HepG2 (cell line): ENCODE results near the gene RAC3. TPM values are rescaled to one million over a fixed set of nuclear protein-coding genes. Genes with fewer than 3 reads are reported as not detected.

ENCODE experiments used
- CBX1 ChIP-seq: IDR thresholded peaks from one replicate; pipeline ENCODE4 v1.6.1; 2016; ENCODE audit warnings: antibody characterized with exemption, low read depth
- CCDC6 ChIP-seq: sonication (generic); formaldehyde crosslinking; IDR thresholded peaks from 2 replicates; pipeline ENCODE4 v1.8.1; 2022; ENCODE audit warnings: mild to moderate bottlenecking, missing genetic modification reagents, moderate library complexity
- HNRNPLL ChIP-seq: fragments of 200-400 bp; formaldehyde crosslinking; IDR thresholded peaks from 2 replicates; pipeline ENCODE4 v1.6.1; 2017; ENCODE audit warnings: mild to moderate bottlenecking, low read depth, low read length; ENCODE audit not compliant: poor library complexity, severe bottlenecking
- LCORL ChIP-seq, 2 experiments: fragments of 450-650 bp in 1 of 2; sonication (generic) in 1 of 2; formaldehyde crosslinking in 1 of 2; IDR thresholded peaks; 2 replicates each; pipeline versions ENCODE4 v1.5.0 to v1.6.1; 2017 to 2020; ENCODE audit warnings: antibody characterized with exemption in 1 of 2, missing genetic modification reagents in 1 of 2
- NR1H2 ChIP-seq: sonication (generic); formaldehyde crosslinking; IDR thresholded peaks from 2 replicates; pipeline ENCODE4 v1.8.1; 2022; ENCODE audit warnings: low read depth, missing genetic modification reagents, borderline replicate concordance
- SMAD1 ChIP-seq: sonication (generic); formaldehyde crosslinking; IDR thresholded peaks from 2 replicates; pipeline ENCODE4 v1.4.0; 2020; ENCODE audit warnings: missing genetic modification reagents, low read depth, mild to moderate bottlenecking, borderline replicate concordance
- TRIM24 ChIP-seq: sonication (generic); formaldehyde crosslinking; IDR thresholded peaks from 2 replicates; pipeline ENCODE4 v1.8.0; 2022; ENCODE audit warnings: mild to moderate bottlenecking, missing genetic modification reagents
- ZBTB1 ChIP-seq: sonication (generic); formaldehyde crosslinking; IDR thresholded peaks from 2 replicates; pipeline ENCODE4 v1.4.0; 2020; ENCODE audit warnings: missing genetic modification reagents, borderline replicate concordance
- polyA plus RNA-seq, 8 experiments: library from polyadenylated mRNA; depleted of rRNA in 3 of 8; stranded (reverse) in 7 of 8; unstranded in 1 of 8; fragments of >200 nt; fragmentation: Illumina TruSeq in 4 of 8; extraction: Trizol in 4 of 8; gene quantifications; 2 replicates each; pipeline versions ENCODE4 v1.2.1 to v1.2.3, GENCODE V29; 2011 to 2016; ENCODE audit warnings: low read depth in 4 of 8, missing spikeins in 1 of 8, mixed read lengths in 1 of 8; ENCODE audit not compliant: insufficient read depth in 1 of 8
- total RNA-seq, 5 experiments: library from RNA; depleted of rRNA; stranded (reverse); fragments of >200 nt; fragmentation: Illumina TruSeq; extraction: Trizol; gene quantifications; 2 replicates each; pipeline ENCODE4 v1.2.3, GENCODE V29; 2016; ENCODE audit warnings: low read depth in 1 of 5
- TF ChIP-seq, protein P1 (sequence below): sonication (generic); formaldehyde crosslinking; IDR thresholded peaks from 2 replicates; pipeline ENCODE4 v1.4.0; 2020; ENCODE audit warnings: mild to moderate bottlenecking, missing genetic modification reagents
- TF ChIP-seq, protein P2 (sequence below): sonication (generic); formaldehyde crosslinking; IDR thresholded peaks from 2 replicates; pipeline ENCODE4 v1.4.0; 2020; ENCODE audit warnings: low read depth, missing genetic modification reagents
- TF ChIP-seq, protein P3 (sequence below): sonication (generic); formaldehyde crosslinking; IDR thresholded peaks from 2 replicates; pipeline ENCODE4 v1.5.1; 2020; ENCODE audit warnings: mild to moderate bottlenecking, missing genetic modification reagents, moderate library complexity

Gene RAC3
- total and polyA plus RNA-seq, 2 of the 13 experiments (the other 11 are each of a cell fraction or from before 2014, with no cell fraction given) = 10.5 to 21.3 TPM

DNA sequence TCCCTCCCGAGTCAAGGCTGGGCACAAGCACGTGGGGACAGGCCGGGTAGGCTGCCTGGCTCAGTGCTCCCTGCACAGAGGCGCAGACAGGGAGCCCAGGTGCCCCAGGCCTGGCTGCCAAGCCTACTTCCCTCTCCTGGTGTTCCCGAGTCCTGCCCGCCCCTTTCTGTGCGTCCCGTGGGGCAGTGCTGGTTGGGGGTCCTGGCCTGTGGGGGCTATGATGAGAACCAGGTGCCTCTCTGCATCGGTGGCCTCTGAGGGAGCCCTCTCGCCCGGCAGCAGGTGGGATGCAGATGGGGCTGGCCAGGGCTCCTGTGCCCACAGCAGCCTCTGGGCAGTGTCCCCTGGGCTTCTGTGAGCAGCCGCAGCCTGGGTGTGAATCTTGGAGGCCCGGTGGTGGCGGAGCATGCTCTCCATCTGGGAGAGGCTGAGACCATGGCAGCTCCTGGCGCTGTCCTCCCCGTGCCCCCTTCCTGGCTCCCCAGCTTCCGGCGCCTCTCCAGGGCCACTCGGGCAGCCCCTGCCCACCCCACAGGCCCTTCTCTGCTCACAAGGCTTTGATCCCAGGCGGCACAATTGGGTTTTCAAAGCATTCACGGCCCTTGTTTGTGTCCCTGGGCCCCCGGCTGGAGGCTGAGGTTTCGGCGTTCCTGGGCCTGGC lies 16.0 kb upstream of the RAC3 start (continued):
- no peak for TF ChIP-seq CCDC6 (CRISPR knock-in tag)
- TF ChIP-seq SMAD1 (CRISPR knock-in tag) = no peak
- TF ChIP-seq NR1H2 (CRISPR knock-in tag) = no peak
- no peak for TF ChIP-seq CBX1
- TF ChIP-seq, protein P1, sequence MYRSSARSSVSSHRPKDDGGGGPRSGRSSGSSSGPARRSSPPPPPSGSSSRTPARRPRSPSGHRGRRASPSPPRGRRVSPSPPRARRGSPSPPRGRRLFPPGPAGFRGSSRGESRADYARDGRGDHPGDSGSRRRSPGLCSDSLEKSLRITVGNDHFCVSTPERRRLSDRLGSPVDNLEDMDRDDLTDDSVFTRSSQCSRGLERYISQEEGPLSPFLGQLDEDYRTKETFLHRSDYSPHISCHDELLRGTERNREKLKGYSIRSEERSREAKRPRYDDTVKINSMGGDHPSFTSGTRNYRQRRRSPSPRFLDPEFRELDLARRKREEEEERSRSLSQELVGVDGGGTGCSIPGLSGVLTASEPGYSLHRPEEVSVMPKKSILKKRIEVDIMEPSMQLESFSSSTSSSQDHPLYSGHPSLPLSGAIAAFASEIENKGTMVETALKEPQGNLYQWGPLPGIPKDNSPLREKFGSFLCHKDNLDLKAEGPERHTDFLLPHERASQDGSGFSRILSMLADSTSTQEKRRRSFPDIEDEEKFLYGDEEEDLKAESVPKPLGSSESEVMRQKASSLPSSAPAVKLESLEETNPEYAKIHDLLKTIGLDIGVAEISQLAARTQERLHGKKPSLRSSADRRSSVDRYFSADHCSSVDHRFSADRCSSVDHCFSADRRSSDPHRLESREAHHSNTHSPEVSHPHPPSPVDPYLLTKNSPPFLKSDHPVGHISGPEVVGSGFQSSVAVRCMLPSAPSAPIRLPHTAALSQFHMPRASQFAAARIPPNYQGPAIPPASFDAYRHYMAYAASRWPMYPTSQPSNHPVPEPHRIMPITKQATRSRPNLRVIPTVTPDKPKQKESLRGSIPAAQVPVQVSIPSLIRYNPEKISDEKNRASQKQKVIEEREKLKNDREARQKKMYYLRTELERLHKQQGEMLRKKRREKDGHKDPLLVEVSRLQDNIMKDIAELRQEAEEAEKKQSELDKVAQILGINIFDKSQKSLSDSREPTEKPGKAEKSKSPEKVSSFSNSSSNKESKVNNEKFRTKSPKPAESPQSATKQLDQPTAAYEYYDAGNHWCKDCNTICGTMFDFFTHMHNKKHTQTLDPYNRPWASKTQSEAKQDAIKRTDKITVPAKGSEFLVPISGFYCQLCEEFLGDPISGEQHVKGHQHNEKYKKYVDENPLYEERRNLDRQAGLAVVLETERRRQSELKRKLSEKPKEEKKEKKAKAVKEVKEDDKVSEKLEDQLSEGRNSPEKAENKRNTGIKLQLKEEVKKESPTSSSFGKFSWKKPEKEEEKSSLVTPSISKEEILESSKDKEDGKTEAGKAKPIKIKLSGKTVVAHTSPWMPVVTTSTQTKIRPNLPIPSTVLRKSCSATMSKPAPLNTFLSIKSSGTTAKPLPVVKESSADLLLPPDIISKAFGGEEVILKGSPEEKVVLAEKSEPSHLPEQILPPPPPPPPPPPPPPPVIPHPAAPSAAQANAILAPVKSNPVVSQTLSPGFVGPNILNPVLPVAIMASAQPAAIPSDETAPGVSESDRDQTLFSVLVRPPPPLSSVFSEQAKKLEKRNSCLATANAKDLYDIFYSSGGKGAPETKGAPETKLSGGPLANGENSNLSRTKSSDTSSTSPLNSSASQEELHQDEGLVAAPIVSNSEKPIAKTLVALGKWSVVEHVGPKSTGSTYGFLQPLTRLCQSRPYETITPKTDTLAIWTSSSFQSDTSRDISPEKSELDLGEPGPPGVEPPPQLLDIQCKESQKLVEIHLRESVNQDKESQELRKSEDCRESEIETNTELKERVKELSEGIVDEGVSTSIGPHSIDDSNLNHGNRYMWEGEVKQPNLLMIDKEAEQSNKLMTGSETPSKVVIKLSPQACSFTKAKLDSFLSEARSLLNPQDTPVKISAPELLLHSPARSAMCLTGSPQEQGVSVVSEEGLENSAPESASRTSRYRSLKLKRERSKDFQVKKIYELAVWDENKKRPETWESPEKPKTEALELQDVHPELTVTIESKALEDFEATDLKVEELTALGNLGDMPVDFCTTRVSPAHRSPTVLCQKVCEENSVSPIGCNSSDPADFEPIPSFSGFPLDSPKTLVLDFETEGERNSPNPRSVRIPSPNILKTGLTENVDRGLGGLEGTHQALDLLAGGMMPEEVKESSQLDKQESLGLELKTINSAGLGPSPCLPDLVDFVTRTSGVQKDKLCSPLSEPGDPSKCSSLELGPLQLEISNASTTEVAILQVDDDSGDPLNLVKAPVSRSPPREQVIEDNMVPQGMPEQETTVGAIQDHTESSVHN (CRISPR knock-in tag) = no peak
- no peak for TF ChIP-seq ZBTB1 (CRISPR knock-in tag)
- TF ChIP-seq, protein P2, sequence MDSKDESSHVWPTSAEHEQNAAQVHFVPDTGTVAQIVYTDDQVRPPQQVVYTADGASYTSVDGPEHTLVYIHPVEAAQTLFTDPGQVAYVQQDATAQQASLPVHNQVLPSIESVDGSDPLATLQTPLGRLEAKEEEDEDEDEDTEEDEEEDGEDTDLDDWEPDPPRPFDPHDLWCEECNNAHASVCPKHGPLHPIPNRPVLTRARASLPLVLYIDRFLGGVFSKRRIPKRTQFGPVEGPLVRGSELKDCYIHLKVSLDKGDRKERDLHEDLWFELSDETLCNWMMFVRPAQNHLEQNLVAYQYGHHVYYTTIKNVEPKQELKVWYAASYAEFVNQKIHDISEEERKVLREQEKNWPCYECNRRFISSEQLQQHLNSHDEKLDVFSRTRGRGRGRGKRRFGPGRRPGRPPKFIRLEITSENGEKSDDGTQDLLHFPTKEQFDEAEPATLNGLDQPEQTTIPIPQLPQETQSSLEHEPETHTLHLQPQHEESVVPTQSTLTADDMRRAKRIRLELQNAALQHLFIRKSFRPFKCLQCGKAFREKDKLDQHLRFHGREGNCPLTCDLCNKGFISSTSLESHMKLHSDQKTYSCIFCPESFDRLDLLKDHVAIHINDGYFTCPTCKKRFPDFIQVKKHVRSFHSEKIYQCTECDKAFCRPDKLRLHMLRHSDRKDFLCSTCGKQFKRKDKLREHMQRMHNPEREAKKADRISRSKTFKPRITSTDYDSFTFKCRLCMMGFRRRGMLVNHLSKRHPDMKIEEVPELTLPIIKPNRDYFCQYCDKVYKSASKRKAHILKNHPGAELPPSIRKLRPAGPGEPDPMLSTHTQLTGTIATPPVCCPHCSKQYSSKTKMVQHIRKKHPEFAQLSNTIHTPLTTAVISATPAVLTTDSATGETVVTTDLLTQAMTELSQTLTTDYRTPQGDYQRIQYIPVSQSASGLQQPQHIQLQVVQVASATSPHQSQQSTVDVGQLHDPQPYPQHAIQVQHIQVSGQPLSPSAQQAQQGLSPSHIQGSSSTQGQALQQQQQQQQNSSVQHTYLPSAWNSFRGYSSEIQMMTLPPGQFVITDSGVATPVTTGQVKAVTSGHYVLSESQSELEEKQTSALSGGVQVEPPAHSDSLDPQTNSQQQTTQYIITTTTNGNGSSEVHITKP (CRISPR knock-in tag) = peak; percentile 64; the same call in 1 of the 2 replicates
- no peak for TF ChIP-seq LCORL (IDR thresholded peaks at IDR 0.05)
- peak; percentile 73 for TF ChIP-seq LCORL (CRISPR knock-in tag; IDR thresholded peaks at IDR 0.05)
- TF ChIP-seq HNRNPLL = no peak
- TF ChIP-seq, protein P3, sequence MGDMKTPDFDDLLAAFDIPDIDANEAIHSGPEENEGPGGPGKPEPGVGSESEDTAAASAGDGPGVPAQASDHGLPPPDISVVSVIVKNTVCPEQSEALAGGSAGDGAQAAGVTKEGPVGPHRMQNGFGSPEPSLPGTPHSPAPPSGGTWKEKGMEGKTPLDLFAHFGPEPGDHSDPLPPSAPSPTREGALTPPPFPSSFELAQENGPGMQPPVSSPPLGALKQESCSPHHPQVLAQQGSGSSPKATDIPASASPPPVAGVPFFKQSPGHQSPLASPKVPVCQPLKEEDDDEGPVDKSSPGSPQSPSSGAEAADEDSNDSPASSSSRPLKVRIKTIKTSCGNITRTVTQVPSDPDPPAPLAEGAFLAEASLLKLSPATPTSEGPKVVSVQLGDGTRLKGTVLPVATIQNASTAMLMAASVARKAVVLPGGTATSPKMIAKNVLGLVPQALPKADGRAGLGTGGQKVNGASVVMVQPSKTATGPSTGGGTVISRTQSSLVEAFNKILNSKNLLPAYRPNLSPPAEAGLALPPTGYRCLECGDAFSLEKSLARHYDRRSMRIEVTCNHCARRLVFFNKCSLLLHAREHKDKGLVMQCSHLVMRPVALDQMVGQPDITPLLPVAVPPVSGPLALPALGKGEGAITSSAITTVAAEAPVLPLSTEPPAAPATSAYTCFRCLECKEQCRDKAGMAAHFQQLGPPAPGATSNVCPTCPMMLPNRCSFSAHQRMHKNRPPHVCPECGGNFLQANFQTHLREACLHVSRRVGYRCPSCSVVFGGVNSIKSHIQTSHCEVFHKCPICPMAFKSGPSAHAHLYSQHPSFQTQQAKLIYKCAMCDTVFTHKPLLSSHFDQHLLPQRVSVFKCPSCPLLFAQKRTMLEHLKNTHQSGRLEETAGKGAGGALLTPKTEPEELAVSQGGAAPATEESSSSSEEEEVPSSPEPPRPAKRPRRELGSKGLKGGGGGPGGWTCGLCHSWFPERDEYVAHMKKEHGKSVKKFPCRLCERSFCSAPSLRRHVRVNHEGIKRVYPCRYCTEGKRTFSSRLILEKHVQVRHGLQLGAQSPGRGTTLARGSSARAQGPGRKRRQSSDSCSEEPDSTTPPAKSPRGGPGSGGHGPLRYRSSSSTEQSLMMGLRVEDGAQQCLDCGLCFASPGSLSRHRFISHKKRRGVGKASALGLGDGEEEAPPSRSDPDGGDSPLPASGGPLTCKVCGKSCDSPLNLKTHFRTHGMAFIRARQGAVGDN (CRISPR knock-in tag) = peak; percentile 87
- no peak for TF ChIP-seq TRIM24 (CRISPR knock-in tag)
